ENCODE measurements around the gene ADRB2.

ADRB2 gene

DNA sequence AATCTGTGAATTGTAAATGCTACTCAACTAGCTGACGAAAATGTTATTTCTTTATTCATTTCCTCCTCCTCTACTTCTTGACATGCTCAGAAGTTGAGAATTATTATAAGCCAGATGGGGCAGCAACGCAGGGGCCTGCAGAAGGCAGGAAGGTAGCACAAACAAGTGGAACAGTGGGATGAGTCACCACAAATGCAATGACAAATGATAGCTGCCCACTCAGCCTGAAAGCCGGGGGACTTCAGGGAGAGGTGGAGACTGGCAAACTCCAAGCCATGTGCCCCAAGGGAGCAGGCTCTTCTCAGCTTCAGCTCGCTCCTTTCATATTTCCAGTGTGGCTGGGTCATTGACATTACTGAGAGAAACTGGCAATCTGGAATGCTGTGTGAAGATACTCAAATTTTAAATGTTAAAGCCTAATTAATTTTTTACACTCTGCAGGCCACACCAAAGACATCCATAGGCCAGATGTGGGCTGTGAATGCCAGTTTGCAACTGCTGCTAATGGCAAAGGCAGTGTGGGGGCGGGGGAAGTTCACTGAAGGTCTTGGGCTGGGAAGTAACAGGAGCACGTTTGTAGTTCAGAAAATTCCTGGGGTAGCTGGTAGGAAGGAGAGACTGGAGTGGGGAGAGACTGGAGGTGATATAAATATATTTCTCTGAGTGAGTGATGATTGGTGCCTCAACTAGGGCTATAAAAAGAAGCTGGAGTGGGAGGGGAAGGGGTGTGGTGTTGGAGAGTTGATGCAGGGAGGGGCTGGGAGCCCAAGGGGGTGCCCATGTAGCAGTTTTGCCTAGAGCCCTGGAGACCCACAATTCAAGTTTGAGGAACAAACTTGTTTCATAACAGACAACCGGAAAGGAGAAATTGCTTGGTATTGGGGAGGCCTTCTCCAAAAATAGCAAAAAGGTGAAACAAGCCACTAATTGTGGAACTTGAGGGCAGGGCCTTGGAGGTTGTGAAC is 20.8 kb upstream of the ADRB2 start:
- no peak for DNase-seq

DNA sequence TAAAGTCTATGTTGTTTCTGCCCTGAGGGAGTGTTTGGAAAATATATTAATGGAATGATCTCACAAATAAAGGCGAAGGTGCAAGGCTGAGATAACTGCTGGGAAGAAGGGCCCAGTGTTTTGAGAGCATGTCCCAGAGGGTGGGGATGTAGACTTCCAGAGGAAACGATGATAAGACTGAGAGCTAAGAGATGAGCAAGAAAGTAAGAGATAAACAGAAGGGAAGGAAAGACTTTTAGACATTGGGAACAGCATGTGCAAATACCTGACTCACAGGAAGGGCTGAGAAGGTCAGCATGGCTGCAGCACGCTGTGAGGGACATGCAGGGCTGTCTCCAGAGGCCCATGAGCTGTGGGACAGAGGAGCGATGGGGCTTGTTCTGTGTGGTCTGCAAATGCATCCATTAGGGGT is 19.9 kb upstream of the ADRB2 start:
- DNase-seq = no peak

DNA sequence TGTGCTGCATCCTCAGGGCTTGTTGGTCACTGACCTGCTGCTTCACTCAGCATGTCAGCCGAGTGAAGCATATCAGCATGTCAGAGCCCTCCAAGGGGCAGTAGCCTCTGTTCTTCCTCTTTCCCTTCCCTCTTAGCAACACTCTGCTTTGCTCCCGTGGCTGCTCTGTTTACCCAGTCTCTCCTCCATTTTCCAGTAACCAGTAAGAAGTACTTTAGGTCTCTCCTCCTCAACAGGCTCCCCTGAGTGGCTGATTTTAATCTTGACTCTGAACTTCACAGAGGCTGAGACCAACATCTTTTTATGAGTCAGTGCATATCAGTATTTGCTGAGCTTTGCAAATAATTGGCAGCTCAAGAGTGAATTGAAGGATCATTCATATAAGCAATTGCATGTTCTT is 18.6 kb upstream of the ADRB2 start:
- DNase-seq = no peak

DNA sequence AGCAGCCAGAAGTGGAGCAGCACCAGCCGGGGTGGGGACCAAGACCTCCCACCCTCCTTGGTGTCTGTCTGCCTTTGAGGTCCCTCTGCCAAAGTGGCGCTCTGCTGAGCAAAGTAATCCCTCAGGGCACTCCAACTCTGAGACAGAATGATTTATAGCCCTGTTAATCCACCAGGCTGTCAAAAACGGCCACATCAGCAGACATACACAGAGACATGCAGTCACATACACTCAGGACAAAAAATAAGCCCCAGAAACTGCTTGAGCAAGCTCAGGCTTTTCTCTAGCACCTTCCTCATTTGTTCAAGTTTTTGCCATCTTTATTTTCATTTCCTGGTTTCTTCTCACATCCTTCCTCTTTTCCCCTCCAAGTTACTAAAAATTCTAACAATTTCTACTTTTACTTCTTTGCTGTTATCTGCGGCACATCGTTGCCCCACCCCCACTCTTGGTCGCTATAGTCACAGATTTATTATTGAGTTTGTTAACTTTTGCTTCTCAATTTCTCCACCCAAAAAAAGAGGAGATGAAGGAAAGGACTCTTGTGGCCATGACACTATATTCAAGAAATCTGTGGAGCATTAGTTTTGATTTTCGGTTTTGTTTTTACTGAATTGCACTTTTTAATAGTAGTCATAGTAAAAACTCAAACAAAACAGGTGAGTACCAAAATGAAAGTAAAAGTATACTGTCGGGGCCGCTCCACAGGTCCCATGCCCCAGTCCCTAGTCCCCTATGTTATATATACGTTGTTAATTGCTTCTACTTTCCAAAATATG is 17.4 kb upstream of the ADRB2 start:
- peak; percentile 10 for DNase-seq

DNA sequence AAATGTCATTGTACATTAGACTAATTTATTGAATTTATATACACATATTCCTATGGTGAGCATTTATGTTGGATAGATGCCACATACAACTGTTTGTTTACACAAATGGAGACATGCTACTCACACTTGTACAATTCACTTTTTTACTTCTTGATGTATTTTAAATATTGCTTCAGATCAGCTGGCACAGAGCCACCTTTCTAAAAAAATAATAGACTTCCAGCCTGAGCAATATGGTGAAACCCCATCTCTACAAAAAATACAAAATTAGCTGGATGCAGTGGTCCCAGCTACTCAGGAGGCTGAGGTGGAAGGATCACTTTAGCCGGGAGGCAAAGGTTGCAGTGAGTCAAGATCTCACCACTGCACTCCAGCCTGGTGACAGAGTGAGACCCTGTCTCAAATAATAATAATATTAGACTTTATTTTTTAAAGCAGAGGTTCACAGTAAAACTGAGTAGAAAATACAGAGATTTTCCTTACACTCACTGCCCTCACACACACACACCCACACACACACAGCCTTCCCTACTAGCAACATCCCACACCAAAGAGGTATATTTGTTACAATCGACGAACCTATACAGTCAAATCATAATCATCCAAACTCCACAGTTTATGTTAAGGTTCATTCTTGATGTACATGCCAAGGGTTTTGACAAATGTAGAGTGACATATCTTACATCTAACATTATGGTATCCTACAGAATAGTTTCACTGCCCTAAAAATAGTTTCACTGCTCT is 16.5 kb upstream of the ADRB2 start:
- no peak for DNase-seq

DNA sequence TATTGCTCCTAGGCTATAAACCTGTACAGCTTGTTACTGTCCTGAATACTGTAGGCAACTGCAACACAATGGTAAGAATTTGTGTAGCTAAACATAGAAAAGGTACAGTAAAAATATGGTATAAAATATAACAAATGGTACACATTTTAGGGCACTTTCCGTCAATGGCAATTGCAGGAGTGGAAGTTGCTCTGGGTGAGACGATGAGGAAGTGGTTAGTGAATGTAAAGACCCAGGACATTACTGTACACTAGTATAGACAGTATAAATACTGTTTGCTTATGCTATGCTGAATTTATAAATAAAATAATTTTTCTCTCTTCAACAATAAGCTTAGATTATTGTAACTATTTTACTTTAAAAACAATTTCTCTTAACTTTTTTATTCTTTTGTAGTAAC is 15.6 kb upstream of the ADRB2 start:
- no peak for DNase-seq

DNA sequence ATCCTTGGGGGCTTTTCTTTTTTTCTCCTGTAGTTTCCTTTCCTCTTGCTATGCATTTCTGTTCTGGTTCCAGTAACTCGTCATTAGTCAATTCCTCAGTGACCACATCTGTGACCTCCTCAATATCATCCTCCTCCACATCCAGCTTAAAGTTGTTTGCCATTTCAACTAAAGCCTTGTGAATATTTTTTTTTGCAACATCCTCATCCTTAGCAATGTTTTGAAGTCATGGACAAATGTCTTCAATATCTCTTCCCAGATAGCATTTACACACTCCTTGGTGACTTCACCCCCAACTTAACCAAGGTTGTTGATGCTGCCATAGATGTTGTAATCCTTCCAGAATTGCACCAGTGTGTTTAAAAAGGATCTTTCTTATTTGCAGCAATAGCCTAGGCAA is 14.7 kb upstream of the ADRB2 start:
- DNase-seq = no peak

DNA sequence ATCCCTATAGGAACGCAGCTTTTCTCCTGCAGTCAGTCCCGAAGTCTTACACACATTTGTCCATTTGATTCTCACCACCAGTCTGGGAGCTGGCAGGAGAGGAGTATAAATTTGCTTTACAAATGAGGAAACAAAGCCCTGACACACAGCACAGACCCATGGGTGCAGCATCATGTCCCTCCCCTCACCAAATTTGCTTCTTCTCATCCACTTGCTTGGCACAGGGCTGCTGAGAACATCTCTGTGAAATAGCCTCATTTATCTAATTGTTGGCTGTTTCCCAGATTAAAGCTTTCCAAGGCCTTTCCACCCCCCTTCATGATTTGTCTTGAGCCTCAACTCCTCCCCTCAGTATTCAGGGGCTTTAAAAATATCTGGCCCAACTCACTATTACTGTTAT is 11.3 kb upstream of the ADRB2 start:
- DNase-seq = no peak

DNA sequence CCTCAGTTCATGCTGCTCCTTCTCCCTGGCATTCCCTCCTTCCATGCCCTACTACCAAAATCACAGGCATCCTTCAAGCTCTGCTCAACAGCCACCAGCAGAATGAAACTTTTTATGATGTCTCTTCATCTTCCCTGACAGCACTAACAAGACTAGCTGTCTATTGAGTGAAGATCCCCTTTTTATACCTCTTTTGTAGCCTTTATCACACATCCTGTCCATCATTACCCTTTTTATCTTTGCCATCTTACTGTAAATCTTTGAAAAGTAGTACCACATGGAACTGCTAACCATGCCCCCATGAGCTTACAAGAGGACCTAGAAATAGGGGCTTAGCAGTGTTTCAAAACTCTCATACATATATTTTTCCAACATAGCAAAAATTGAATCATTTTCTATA is 10.8 kb upstream of the ADRB2 start:
- DNase-seq = no peak

DNA sequence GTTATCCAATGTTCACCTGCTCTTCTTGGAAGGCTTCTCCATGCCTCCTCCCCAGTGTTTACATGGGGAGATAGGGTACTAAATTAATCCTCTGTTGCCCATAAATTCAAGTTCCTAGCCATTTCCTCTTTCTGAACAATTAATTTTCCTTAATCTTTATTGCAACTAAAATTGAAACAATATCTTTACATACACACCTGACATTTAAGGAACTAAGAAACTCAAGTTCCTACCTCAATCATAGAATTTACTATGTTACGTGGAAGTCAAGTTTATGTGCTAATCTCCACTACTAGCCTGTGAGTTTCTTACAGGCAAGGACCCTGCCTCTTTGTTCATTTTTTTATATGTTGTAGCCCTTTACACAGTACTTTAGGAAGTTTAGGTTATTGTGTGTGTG is 10.1 kb upstream of the ADRB2 start:
- no peak for DNase-seq

DNA sequence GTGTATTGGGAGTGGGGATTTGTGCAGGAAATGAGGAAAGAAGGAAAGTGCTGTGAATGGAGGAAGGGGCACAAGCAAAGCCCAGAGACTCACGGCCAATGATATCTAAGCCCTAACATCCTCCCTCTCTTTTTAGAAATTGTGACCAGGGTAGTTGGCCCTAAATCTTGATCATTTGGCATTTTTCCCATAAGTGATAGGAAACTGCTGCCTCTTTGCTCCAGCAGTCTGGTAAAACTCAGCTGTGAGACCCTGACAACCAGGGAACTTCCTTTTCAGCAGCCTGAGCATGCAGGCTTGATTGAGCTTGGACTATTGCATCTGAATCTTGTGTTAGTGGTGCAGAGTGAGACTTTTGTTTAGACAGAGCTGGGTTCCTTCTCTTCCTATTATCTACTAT is 9.6 kb upstream of the ADRB2 start:
- DNase-seq = no peak

DNA sequence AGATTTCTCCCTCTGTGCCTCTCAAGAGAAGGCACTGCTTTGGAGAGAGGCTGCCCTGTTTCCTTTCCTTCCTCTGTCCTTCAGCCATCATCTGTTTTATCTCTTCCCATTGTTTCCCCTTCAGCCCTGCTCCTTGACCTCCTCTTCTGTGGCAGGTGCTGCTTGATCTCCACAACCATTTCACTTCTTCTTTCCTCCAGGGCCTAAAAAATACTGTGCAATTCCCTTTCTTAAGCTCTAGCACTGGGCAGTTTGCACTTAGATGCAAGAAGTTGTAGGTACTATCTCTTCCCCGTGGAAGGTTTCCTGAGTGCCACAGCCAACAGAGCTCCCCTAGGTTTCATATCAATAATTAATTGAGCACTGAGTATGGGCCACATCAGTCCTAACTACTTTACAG is 8.8 kb upstream of the ADRB2 start:
- no peak for DNase-seq

DNA sequence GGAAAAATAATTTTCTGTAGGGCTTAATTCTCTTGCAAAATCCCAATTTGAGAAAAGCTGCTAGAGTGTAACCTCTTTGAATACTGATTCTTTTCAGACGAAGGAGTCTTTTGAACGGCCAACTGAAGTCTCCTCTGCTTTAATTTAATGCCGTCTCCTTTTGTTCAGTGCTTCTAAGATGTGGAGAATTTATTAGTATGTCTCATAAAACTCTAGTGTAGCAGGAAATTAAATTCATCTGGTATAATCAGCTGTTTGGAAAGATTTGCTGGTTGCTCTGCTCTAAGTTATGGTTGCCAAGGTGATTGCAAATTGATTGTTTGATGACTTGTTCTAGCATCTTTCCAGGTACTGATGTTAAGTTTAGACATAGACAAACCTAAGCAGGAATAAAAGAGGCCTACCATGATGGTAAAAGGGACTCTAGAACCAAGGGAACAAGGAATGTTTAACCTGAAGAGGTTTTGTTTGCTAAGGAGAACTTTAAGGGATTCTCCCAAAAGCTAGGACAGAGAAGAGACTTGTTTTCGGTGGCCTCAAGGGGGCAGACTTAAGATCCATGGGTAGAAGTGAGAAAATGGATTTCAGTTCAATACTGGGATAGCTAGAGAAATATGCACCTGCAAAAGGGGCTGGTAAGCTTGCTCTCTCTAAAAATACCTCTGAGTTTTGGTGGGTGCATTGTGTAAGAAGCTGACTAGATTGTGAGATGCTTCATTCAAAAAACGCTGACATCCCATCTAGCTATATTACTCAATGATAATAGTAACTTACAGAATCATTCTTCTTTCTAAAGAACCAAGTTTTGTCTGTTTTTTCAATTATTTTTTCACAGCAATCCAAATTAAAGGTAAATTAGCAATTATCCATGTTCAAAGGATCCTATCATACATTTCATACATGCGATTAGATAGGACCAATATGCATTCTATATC is 5.7 kb upstream of the ADRB2 start:
- DNase-seq = peak; percentile 21

DNA sequence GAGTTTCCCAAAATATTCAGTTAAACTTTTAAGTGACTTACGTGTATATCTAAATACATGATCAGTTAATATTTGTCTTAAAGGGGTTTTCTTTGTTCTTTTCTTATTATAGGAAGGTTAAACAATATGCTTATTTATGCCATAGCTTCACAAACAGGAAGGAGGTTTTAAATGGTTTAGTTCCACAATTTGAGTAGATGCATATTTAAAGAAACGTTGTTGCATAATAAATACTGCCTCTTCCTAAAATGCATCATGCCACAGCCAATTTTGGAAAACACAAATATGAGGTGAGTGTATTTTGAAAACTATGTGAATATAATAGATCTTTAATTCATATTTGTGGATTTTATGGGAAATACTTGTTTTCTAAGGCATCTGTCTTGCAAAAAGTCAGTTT is 2.5 kb upstream of the ADRB2 start:
- DNase-seq = no peak

DNA sequence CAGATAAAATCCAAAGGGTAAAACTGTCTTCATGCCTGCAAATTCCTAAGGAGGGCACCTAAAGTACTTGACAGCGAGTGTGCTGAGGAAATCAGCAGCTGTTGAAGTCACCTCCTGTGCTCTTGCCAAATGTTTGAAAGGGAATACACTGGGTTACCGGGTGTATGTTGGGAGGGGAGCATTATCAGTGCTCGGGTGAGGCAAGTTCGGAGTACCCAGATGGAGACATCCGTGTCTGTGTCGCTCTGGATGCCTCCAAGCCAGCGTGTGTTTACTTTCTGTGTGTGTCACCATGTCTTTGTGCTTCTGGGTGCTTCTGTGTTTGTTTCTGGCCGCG is 727 bp upstream of the ADRB2 start:
- DNase-seq = no peak

DNA sequence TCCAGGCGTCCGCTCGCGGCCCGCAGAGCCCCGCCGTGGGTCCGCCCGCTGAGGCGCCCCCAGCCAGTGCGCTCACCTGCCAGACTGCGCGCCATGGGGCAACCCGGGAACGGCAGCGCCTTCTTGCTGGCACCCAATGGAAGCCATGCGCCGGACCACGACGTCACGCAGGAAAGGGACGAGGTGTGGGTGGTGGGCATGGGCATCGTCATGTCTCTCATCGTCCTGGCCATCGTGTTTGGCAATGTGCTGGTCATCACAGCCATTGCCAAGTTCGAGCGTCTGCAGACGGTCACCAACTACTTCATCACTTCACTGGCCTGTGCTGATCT is 294 bp downstream of the ADRB2 start:
- DNase-seq = no peak

DNA sequence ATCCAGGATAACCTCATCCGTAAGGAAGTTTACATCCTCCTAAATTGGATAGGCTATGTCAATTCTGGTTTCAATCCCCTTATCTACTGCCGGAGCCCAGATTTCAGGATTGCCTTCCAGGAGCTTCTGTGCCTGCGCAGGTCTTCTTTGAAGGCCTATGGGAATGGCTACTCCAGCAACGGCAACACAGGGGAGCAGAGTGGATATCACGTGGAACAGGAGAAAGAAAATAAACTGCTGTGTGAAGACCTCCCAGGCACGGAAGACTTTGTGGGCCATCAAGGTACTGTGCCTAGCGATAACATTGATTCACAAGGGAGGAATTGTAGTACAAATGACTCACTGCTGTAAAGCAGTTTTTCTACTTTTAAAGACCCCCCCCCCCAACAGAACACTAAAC is 1.3 kb downstream of the ADRB2 start:
- no peak for DNase-seq

DNA sequence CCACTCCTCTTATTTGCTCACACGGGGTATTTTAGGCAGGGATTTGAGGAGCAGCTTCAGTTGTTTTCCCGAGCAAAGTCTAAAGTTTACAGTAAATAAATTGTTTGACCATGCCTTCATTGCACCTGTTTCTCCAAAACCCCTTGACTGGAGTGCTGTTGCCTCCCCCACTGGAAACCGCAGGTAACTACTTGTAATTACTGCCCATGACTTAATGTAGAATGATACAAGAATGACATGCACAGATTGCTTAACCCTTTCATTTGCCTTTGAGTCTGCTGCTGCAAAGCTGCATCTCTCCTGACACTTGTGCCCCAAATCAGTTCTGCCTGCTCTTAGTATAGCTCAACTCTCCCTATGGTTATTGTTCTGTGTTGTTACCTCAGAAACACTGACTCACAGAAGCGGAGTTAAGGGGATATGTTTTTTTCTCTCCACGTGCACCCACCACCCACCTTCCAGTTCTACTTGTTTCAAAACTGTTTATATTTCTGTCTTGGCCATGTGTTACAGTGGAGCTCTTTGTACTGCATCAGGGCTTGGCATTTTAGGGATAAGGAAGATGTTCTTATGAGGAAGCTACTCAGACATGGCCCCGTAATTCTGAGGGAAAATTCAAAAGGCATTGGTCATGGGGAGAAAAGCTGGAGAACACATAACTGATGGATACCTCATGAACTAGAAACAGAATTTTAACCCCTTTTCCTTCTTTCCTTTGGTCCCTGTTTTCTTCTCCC is 2.3 kb downstream of the ADRB2 start:
- DNase-seq = no peak

DNA sequence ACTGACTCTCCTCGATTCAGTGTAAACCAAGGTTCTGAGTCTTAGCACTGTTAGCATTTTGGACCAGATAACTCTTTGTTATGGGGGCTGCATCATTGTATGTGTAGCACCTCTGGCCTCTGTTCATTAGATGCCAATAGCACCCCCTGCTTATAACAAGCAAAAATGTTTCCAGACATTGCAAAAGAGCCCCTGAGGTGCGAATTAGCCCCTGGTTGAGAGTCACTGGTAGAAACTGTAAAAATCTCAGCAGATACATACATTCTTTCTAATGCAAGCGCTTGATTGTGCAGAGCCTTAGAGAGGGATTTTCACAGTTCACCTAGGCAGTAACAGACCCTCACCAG is 2.8 kb downstream of the ADRB2 start:
- DNase-seq = no peak

DNA sequence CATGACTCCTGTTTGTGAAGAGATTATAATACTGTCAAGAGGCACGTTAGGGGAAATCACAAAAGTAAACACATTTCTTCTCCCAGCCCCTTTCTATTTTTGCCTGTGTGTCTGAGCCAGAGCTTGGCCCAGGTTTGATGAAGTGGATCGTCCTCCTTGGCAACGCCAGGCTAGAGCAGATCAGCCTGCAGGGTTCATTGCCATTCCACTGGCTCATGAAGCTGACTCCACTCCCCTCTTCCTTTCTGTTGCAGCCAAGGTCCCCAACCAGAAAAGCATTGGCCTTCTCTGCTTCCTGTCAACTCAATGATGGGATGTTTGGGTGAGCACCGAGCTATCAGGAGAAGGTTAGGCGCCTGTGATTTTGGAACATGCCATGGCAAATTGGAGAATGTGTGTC is 3.3 kb downstream of the ADRB2 start:
- DNase-seq = no peak

DNA sequence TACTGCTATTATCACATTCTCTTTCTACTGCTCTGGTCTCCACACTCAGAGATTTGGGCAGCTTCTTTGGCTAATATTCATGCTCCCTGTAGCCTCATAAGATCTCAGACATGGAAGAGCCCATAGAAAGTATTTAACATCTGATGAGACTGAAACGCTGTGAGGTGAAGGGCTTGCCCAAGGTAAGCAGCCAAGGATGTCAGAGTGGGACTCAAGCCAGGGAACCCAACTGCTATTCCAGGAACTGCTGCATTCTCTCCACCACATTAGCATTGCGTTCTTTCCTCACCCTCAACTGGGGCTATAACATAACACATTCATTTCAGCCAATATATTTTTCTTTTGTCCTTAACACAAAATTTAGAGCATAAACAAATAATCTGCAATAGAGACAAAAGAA is 3.8 kb downstream of the ADRB2 start:
- no peak for DNase-seq
